Measurements from ENCODE around the gene ACBD5.

ACBD5 gene

GRCh38 chr10:27155066-27155754 lies 85.4 kb downstream of the ACBD5 start, which contains the start of gene MASTL:
Gene MASTL (plus strand): TSS chr10:27155352. CDS start chr10:27155427, 75 bp downstream.
- H3K27ac ChIP-seq = peak within 1 kb of the TSS; percentile 98
- DNase-seq (ENCODE audit: low read depth, low spot score) = peak; percentile 80

GRCh38 chr10:27153845-27154193 lies 86.8 kb downstream of the ACBD5 start:
- no peak for DNase-seq (ENCODE audit: low read depth, low spot score)
- peak overlapping the region; percentile 98 for H3K27ac ChIP-seq

GRCh38 chr10:27153329-27153728 lies 87.3 kb downstream of the ACBD5 start:
- DNase-seq (ENCODE audit: low read depth, low spot score) = no peak
- H3K27ac ChIP-seq = peak overlapping the region; percentile 98

- DNase-seq (ENCODE audit: low read depth, low spot score) = no peak
- no peak overlapping the region for H3K27ac ChIP-seq
These were observed 87.9 kb downstream of the ACBD5 start for GRCh38 chr10:27152687-27153086.

GRCh38 chr10:27150261-27150660 lies 90.3 kb downstream of the ACBD5 start:
- no peak for DNase-seq (ENCODE audit: low read depth, low spot score)
- H3K27ac ChIP-seq = no peak overlapping the region

GRCh38 chr10:27147701-27148100 lies 92.9 kb downstream of the ACBD5 start:
- no peak overlapping the region for H3K27ac ChIP-seq
- DNase-seq (ENCODE audit: low read depth, low spot score) = no peak

- DNase-seq (ENCODE audit: low read depth, low spot score) = no peak
- no peak overlapping the region for H3K27ac ChIP-seq
These were observed 94.7 kb downstream of the ACBD5 start for GRCh38 chr10:27145937-27146336.
